Astrocyte of the cerebellum (primary cell): ENCODE measurements around the gene ETS2.

ENCODE experiments used
- DNase-seq: peaks from one replicate; pipeline ENCODE4 v3.0.0-alpha.2; 2011; ENCODE audit warnings: low read depth
- H3K4me3 ChIP-seq: 2 replicates; pipeline ENCODE4 v1.5.1; 2011; ENCODE audit warnings: mild to moderate bottlenecking, low read depth, low read length, moderate library complexity
- CTCF ChIP-seq: IDR thresholded peaks from 2 replicates; pipeline ENCODE4 v1.5.1; 2012; ENCODE audit warnings: low read length, low read depth, moderate library complexity, mild to moderate bottlenecking; ENCODE audit errors: missing control alignments
- in situ Hi-C: cut with HindIII; loops from 2 replicates; pipeline ENCODE4 v1.10.0; 2017; ENCODE audit warnings: low sequenced_read_pairs

Gene ETS2

GRCh38 chr21:38853421-38853919 lies 47.7 kb downstream of the ETS2 start:
- DNase-seq = peak; percentile 89

GRCh38 chr21:38857152-38857825 lies 51.6 kb downstream of the ETS2 start:
- in situ Hi-C loops = no loop called here
- no peak for TF ChIP-seq CTCF
- H3K4me3 ChIP-seq = no peak overlapping the region
- DNase-seq = no peak

More at GRCh38 chr21:38853421-38853919, 47.7 kb downstream of the ETS2 start:
- no peak overlapping the region for H3K4me3 ChIP-seq
- no peak for TF ChIP-seq CTCF
- in situ Hi-C loops = no loop called here

GRCh38 chr21:38858026-38858811 lies 52.5 kb downstream of the ETS2 start:
- no peak for TF ChIP-seq CTCF
- DNase-seq = no peak
- H3K4me3 ChIP-seq = no peak overlapping the region
- in situ Hi-C loops = no loop called here

- no peak overlapping the region for H3K4me3 ChIP-seq
- TF ChIP-seq CTCF = no peak
- in situ Hi-C loops = no loop called here
- no peak for DNase-seq
Measured at GRCh38 chr21:38858812-38859205, 53.1 kb downstream of the ETS2 start.

- H3K4me3 ChIP-seq = no peak overlapping the region
- no peak for DNase-seq
- TF ChIP-seq CTCF = no peak
- in situ Hi-C loops = no loop called here
Measured at GRCh38 chr21:38859852-38860251, 54.1 kb downstream of the ETS2 start.

GRCh38 chr21:38861056-38861455 lies 55.3 kb downstream of the ETS2 start:
- in situ Hi-C loops = no loop called here
- DNase-seq = no peak
- H3K4me3 ChIP-seq = no peak overlapping the region
- no peak for TF ChIP-seq CTCF
